CD14-positive monocyte (primary cell): Measurements from ENCODE around the gene OR5D18. TPM values are rescaled to one million over a fixed set of nuclear protein-coding genes. Genes with fewer than 3 reads are reported as not detected.

Experiments used
- DNase-seq, 3 donors: peaks; one replicate each; pipeline ENCODE4 v3.0.0-alpha.2; 2011 to 2022
- H2AFZ ChIP-seq: 2 replicates; pipeline ENCODE4 v1.6.0; 2012; ENCODE audit warnings: mild to moderate bottlenecking, low read depth, low read length, inconsistent platforms; ENCODE audit not compliant: insufficient read depth, poor library complexity, severe bottlenecking
- H3K27ac ChIP-seq, 2 donors: 1 replicate in 1 of 2; 2 replicates in 1 of 2; pipeline ENCODE4 v1.5.1; 2012 to 2013; ENCODE audit warnings: low read length in 2 of 2, control low read depth in 1 of 2, inconsistent platforms in 1 of 2, low read depth in 1 of 2, mild to moderate bottlenecking in 1 of 2
- H3K27me3 ChIP-seq, 2 donors: one replicate each; pipeline versions ENCODE4 v1.6.0 to v1.6.1; 2011 to 2013; ENCODE audit warnings: low read length in 2 of 2; ENCODE audit not compliant: control insufficient read depth in 2 of 2, insufficient read depth in 2 of 2
- H3K36me3 ChIP-seq, 2 donors: replicated peaks in 1 of 2; 1 replicate in 1 of 2; 2 replicates in 1 of 2; pipeline versions ENCODE4 v1.5.1 to v1.6.1; 2012 to 2013; ENCODE audit warnings: low read length in 2 of 2, control low read depth in 1 of 2, inconsistent platforms in 1 of 2, mild to moderate bottlenecking in 1 of 2; ENCODE audit not compliant: insufficient read depth in 2 of 2, control insufficient read depth in 1 of 2
- H3K4me1 ChIP-seq, 2 donors: 1 replicate in 1 of 2; 2 replicates in 1 of 2; pipeline versions ENCODE4 v1.5.1 to v1.6.1; 2012 to 2013; ENCODE audit warnings: low read length in 2 of 2, control low read depth in 1 of 2, inconsistent platforms in 1 of 2, mild to moderate bottlenecking in 1 of 2, moderate library complexity in 1 of 2; ENCODE audit not compliant: insufficient read depth in 2 of 2, control insufficient read depth in 1 of 2
- H3K4me2 ChIP-seq: replicated peaks from 2 replicates; pipeline ENCODE3; 2012; ENCODE audit warnings: low read length, moderate library complexity, mild to moderate bottlenecking; ENCODE audit not compliant: poor library complexity, severe bottlenecking; ENCODE audit errors: extremely low read depth
- H3K4me3 ChIP-seq, 3 experiments: fragments of 200-600 bp in 1 of 3; sonication (generic) in 1 of 3; replicated peaks in 1 of 3; 1 replicate in 2 of 3; 2 replicates in 1 of 3; pipeline ENCODE4 v1.5.1; 2011 to 2013; ENCODE audit warnings: low read length in 3 of 3, mild to moderate bottlenecking in 3 of 3, control low read depth in 2 of 3, low read depth in 2 of 3, inconsistent platforms in 1 of 3, moderate library complexity in 1 of 3
- H3K79me2 ChIP-seq: 2 replicates; pipeline ENCODE4 v1.6.0; 2012; ENCODE audit warnings: mild to moderate bottlenecking, control low read depth, inconsistent platforms, low read length, moderate library complexity; ENCODE audit not compliant: insufficient read depth
- H3K9ac ChIP-seq: 2 replicates; pipeline ENCODE4 v1.6.0; 2017; ENCODE audit warnings: low read length, mild to moderate bottlenecking; ENCODE audit not compliant: insufficient read depth, poor library complexity, severe bottlenecking
- H3K9me3 ChIP-seq, 2 donors: replicated peaks in 1 of 2; 1 replicate in 1 of 2; 2 replicates in 1 of 2; pipeline versions ENCODE4 v1.5.1 to v1.6.1; 2012 to 2013; ENCODE audit warnings: low read length in 2 of 2, control low read depth in 1 of 2; ENCODE audit not compliant: control insufficient read depth in 1 of 2, insufficient read depth in 1 of 2
- H4K20me1 ChIP-seq: 2 replicates; pipeline ENCODE4 v1.6.0; 2012; ENCODE audit warnings: mild to moderate bottlenecking, low read length, control low read depth, moderate library complexity; ENCODE audit not compliant: insufficient read depth
- H3K27ac Mint-ChIP-seq, 7 donors: one replicate each; pipeline ENCODE4 v1.8.0; 2020; ENCODE audit warnings: mild to moderate bottlenecking in 7 of 7, mixed read lengths in 7 of 7, moderate library complexity in 6 of 7, inconsistent platforms in 2 of 7
- H3K27me3 Mint-ChIP-seq, 3 donors: one replicate each; pipeline ENCODE4 v1.8.0; 2021 to 2022; ENCODE audit warnings: low read depth in 3 of 3, mild to moderate bottlenecking in 3 of 3, mixed read lengths in 3 of 3, moderate library complexity in 3 of 3, inconsistent platforms in 1 of 3
- H3K36me3 Mint-ChIP-seq, 2 donors: one replicate each; pipeline ENCODE4 v1.8.0; 2020; ENCODE audit warnings: mixed read lengths in 2 of 2, inconsistent platforms in 1 of 2, mild to moderate bottlenecking in 1 of 2
- H3K4me1 Mint-ChIP-seq: one replicate; pipeline ENCODE4 v1.8.0; 2020; ENCODE audit warnings: mild to moderate bottlenecking, mixed read lengths
- H3K4me3 Mint-ChIP-seq, 2 donors: one replicate each; pipeline ENCODE4 v1.8.0; 2020; ENCODE audit warnings: mild to moderate bottlenecking in 2 of 2, mixed read lengths in 2 of 2, moderate library complexity in 1 of 2
- H3K9me3 Mint-ChIP-seq, 7 donors: one replicate each; pipeline ENCODE4 v1.8.0; 2020 to 2022; ENCODE audit warnings: mixed read lengths in 7 of 7, mild to moderate bottlenecking in 6 of 7, moderate library complexity in 6 of 7, inconsistent platforms in 2 of 7
- CTCF ChIP-seq: fragments of 200-600 bp; IDR thresholded peaks from one replicate; pipeline ENCODE4 v1.8.0; 2022; ENCODE audit warnings: antibody characterized with exemption, mild to moderate bottlenecking
- WGBS: methylation state at CpG from one replicate; pipeline ENCODE4 v1.1.5; 2013; ENCODE audit warnings: missing lambda C conversion rate; ENCODE audit not compliant: insufficient coverage; 5-methylcytosine and 5-hydroxymethylcytosine counted together
- intact Hi-C, 2 donors: fragments of 100-400 bp; cut with micrococcal nuclease; formaldehyde crosslinking; loops; one replicate each; pipeline versions ENCODE4 v1.15.0 to v1.15.1; 2023
- polyA plus RNA-seq, 3 donors: library from polyadenylated mRNA; depleted of rRNA in 1 of 3; unstranded in 2 of 3; stranded (reverse) in 1 of 3; fragments of 300-500 nt in 2 of 3; fragments of >200 nt in 1 of 3; fragmentation: Illumina TruSeq in 2 of 3; gene quantifications; 1 replicate in 2 of 3; 2 replicates in 1 of 3; pipeline ENCODE4 v1.2.3, GENCODE V29; 2012 to 2021

Gene OR5D18
- polyA plus RNA-seq, 3 donors: not detected

GRCh38 chr11:55791606-55792005 is 27.8 kb upstream of the OR5D18 start:
- Mint-ChIP-seq H3K27ac (no peak overlapping the region), H3K27me3 (no peaks in the 10 kb centered on the region), H3K4me1 (no peaks in the 10 kb centered on the region), H3K4me3 (no peak overlapping the region), H3K9me3 (peaks cover 0 to 10% (median 2%) of the 10 kb centered on the region in 7 donors), H3K36me3 (no peaks in the 10 kb centered on the region)
- Histone ChIP-seq H2AFZ (no peak overlapping the region), H3K4me1 (no peaks in the 10 kb centered on the region), H3K27ac (no peak overlapping the region), H3K79me2 (no peaks in the 10 kb centered on the region), H3K9me3 (peaks cover 0 to 6% of the 10 kb centered on the region in 2 donors), H4K20me1 (no peaks in the 10 kb centered on the region), H3K36me3 (no peaks in the 10 kb centered on the region), H3K4me3 (no peak overlapping the region), H3K9ac (no peak overlapping the region), H3K4me2 (no peak overlapping the region), H3K27me3 (no peaks in the 10 kb centered on the region)
- no peak for DNase-seq
- TF ChIP-seq CTCF: no peak
- WGBS: no CpG with 5 or more reads among the region's 1 CpG
- intact Hi-C loops: no loop called here

- Mint-ChIP-seq H3K27ac (no peak overlapping the region), H3K36me3 (no peaks in the 10 kb centered on the region), H3K4me3 (no peak overlapping the region), H3K27me3 (no peaks in the 10 kb centered on the region), H3K4me1 (no peaks in the 10 kb centered on the region), H3K9me3 (peaks cover 0 to 10% (median 2%) of the 10 kb centered on the region in 7 donors)
- no CpG with 5 or more reads among the region's 2 CpGs for WGBS
- Histone ChIP-seq H3K27me3 (no peaks in the 10 kb centered on the region), H3K9me3 (peaks cover 0 to 3% of the 10 kb centered on the region in 2 donors), H4K20me1 (no peaks in the 10 kb centered on the region), H3K4me3 (no peak overlapping the region), H3K27ac (no peak overlapping the region), H3K9ac (no peak overlapping the region), H3K4me1 (no peaks in the 10 kb centered on the region), H2AFZ (no peak overlapping the region), H3K79me2 (no peaks in the 10 kb centered on the region), H3K4me2 (no peak overlapping the region), H3K36me3 (no peaks in the 10 kb centered on the region)
- no peak for DNase-seq
- no peak for TF ChIP-seq CTCF
- intact Hi-C loops: no loop called here
These were observed 26.1 kb upstream of the OR5D18 start for GRCh38 chr11:55793321-55793720.
